Measurements from ENCODE around the gene CCER1. TPM values are rescaled to one million over a fixed set of nuclear protein-coding genes. Genes with fewer than 3 reads are reported as not detected.

Gene CCER1
- total RNA-seq, 4 donors from 2014 or later: not detected

- no peak overlapping the region for H3K4me3 ChIP-seq (ENCODE audit: low read depth, poor library complexity, severe bottlenecking)
- no peak for DNase-seq (ENCODE audit: low spot score in 2 of 2)
- 51 to 53% methylated on average over 4 of the region's 4 CpGs for WGBS, 2 donors
- TF ChIP-seq, protein P1, sequence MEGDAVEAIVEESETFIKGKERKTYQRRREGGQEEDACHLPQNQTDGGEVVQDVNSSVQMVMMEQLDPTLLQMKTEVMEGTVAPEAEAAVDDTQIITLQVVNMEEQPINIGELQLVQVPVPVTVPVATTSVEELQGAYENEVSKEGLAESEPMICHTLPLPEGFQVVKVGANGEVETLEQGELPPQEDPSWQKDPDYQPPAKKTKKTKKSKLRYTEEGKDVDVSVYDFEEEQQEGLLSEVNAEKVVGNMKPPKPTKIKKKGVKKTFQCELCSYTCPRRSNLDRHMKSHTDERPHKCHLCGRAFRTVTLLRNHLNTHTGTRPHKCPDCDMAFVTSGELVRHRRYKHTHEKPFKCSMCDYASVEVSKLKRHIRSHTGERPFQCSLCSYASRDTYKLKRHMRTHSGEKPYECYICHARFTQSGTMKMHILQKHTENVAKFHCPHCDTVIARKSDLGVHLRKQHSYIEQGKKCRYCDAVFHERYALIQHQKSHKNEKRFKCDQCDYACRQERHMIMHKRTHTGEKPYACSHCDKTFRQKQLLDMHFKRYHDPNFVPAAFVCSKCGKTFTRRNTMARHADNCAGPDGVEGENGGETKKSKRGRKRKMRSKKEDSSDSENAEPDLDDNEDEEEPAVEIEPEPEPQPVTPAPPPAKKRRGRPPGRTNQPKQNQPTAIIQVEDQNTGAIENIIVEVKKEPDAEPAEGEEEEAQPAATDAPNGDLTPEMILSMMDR (IDR thresholded peaks at IDR 0.05): no peak
- no peak for TF ChIP-seq POLR2A (IDR thresholded peaks at IDR 0.05)
- intact Hi-C loops (cut with DNase I; ENCODE audit: low total_unique reads): no loop called here
Observed at GRCh38 chr12:90959032-90959431, 4.1 kb upstream of the CCER1 start.

DNA sequence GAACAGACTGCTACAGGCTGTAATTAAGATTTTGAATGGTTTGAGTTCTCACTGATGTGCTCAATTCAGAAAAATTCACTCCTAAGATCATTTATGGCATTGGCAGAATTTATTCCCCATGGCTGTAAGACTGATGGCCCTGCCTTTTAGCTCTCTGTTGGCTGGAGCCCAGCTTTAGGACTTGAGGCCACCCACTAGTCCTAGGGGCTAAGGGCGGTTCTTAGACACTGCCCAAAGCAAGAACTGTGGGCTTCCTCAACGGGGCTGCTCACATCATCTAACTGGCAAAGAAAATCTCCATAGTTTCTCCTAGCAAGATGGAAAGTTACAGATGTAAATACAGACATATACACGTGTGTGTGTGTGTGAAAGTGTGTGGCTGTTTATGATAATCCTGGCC is 3.4 kb upstream of the CCER1 start:
- 71 to 75% methylated on average over 3 of the region's 3 CpGs for WGBS, 2 donors
- TF ChIP-seq, protein P1 (IDR thresholded peaks at IDR 0.05): no peak
- TF ChIP-seq POLR2A (IDR thresholded peaks at IDR 0.05): no peak
- no peak for DNase-seq (ENCODE audit: low spot score in 2 of 2)
- intact Hi-C loops (cut with DNase I; ENCODE audit: low total_unique reads): no loop called here
- no peak overlapping the region for H3K4me3 ChIP-seq (ENCODE audit: low read depth, poor library complexity, severe bottlenecking)

- intact Hi-C loops (cut with DNase I; ENCODE audit: low total_unique reads): no loop called here
- no peak overlapping the region for H3K4me3 ChIP-seq (ENCODE audit: low read depth, poor library complexity, severe bottlenecking)
- 97 to 99% methylated on average over 19 to 22 of the region's 25 CpGs for WGBS, 2 donors
- DNase-seq (ENCODE audit: low spot score in 2 of 2): no peak
- TF ChIP-seq POLR2A (IDR thresholded peaks at IDR 0.05): no peak
- TF ChIP-seq, protein P1 (IDR thresholded peaks at IDR 0.05): no peak
Observed at GRCh38 chr12:90954428-90954827, 548 bp downstream of the CCER1 start.

GRCh38 chr12:90953956-90954421 is 987 bp downstream of the CCER1 start:
- WGBS, 2 donors: 87% methylated on average over 32 of the region's 32 CpGs
- no peak overlapping the region for H3K4me3 ChIP-seq (ENCODE audit: low read depth, poor library complexity, severe bottlenecking)
- no peak for DNase-seq (ENCODE audit: low spot score in 2 of 2)
- TF ChIP-seq, protein P1 (IDR thresholded peaks at IDR 0.05): no peak
- no peak for TF ChIP-seq POLR2A (IDR thresholded peaks at IDR 0.05)
- intact Hi-C loops (cut with DNase I; ENCODE audit: low total_unique reads): no loop called here

- intact Hi-C loops (cut with DNase I; ENCODE audit: low total_unique reads): no loop called here
- no peak for DNase-seq (ENCODE audit: low spot score in 2 of 2)
- TF ChIP-seq, protein P1 (IDR thresholded peaks at IDR 0.05): no peak
- TF ChIP-seq POLR2A (IDR thresholded peaks at IDR 0.05): no peak
- H3K4me3 ChIP-seq (ENCODE audit: low read depth, poor library complexity, severe bottlenecking): no peak overlapping the region
Observed at GRCh38 chr12:90951432-90952105, 3.4 kb downstream of the CCER1 start.

- H3K4me3 ChIP-seq (ENCODE audit: low read depth, poor library complexity, severe bottlenecking): no peak overlapping the region
- WGBS, 2 donors: 95 to 97% methylated on average over 7 of the region's 7 CpGs
- DNase-seq (ENCODE audit: low spot score in 2 of 2): no peak
- intact Hi-C loops (cut with DNase I; ENCODE audit: low total_unique reads): no loop called here
- TF ChIP-seq, protein P1 (IDR thresholded peaks at IDR 0.05): no peak
- TF ChIP-seq POLR2A (IDR thresholded peaks at IDR 0.05): no peak
Observed at GRCh38 chr12:90947869-90948268, 7.1 kb downstream of the CCER1 start.

All from lower leg skin (tissue), 4 donors.